Activated CD8-positive, alpha-beta memory T cell treated with anti-CD3 and anti-CD28 coated beads, Interleukin-2, amount 50 U/mL, for 4 hours (primary cell): Measurements from ENCODE around the gene DTD1.

Source experiments
- DNase-seq: peaks from one replicate; pipeline ENCODE4 v3.0.0-alpha.2; 2020

The DTD1 gene

GRCh38 chr20:18587665-18588573, at the start of gene DTD1:
Gene DTD1, plus strand, starts transcription at chr20:18588054. Its CDS starts 19 bp downstream, at chr20:18588073.
- DNase-seq: peak; percentile 80

GRCh38 chr20:18541741-18542140, 46.1 kb upstream of the DTD1 start:
- no peak for DNase-seq

GRCh38 chr20:18543216-18543615, 44.6 kb upstream of the DTD1 start:
- no peak for DNase-seq

GRCh38 chr20:18543932-18544331, 43.9 kb upstream of the DTD1 start:
- DNase-seq: no peak

- no peak for DNase-seq
Observed at GRCh38 chr20:18545566-18545965, 42.3 kb upstream of the DTD1 start.

- DNase-seq: no peak
Observed at GRCh38 chr20:18548465-18548864, 39.4 kb upstream of the DTD1 start.

- DNase-seq: no peak
Observed at GRCh38 chr20:18553746-18554145, 34.1 kb upstream of the DTD1 start.

- DNase-seq: peak; percentile 94
Observed at GRCh38 chr20:18566892-18567738, 20.7 kb upstream of the DTD1 start, which contains the start of gene SMIM26. Gene SMIM26, plus strand, starts transcription at chr20:18567432. Its CDS starts 47 bp downstream, at chr20:18567479.

- DNase-seq: no peak
Observed at GRCh38 chr20:18567739-18568091, 20.1 kb upstream of the DTD1 start.

GRCh38 chr20:18571009-18571408, 16.8 kb upstream of the DTD1 start:
- no peak for DNase-seq

- no peak for DNase-seq
Observed at GRCh38 chr20:18571578-18571977, 16.3 kb upstream of the DTD1 start.

- no peak for DNase-seq
Observed at GRCh38 chr20:18577942-18578341, 9.9 kb upstream of the DTD1 start.

GRCh38 chr20:18578581-18578980, 9.3 kb upstream of the DTD1 start:
- no peak for DNase-seq

GRCh38 chr20:18580012-18580411, 7.8 kb upstream of the DTD1 start:
- no peak for DNase-seq

- no peak for DNase-seq
Observed at GRCh38 chr20:18585134-18585533, 2.7 kb upstream of the DTD1 start.

GRCh38 chr20:18588574-18588933, 700 bp downstream of the DTD1 start:
- DNase-seq: no peak

- no peak for DNase-seq
Observed at GRCh38 chr20:18589941-18590674, 2.3 kb downstream of the DTD1 start.

GRCh38 chr20:18596270-18596669, 8.4 kb downstream of the DTD1 start:
- no peak for DNase-seq

- no peak for DNase-seq
Observed at GRCh38 chr20:18609741-18610140, 21.9 kb downstream of the DTD1 start.

- no peak for DNase-seq
Observed at GRCh38 chr20:18611492-18611891, 23.6 kb downstream of the DTD1 start.

- DNase-seq: no peak
Observed at GRCh38 chr20:18613553-18613952, 25.7 kb downstream of the DTD1 start.

- no peak for DNase-seq
Observed at GRCh38 chr20:18614244-18614643, 26.4 kb downstream of the DTD1 start.

- no peak for DNase-seq
Observed at GRCh38 chr20:18615020-18615650, 27.3 kb downstream of the DTD1 start.
